ENCODE measurements around the gene SDF2L1. TPM values are rescaled to one million over a fixed set of nuclear protein-coding genes. Genes with fewer than 3 reads are reported as not detected.
A peak's percentile ranks its signal among the peaks of the same experiment; 100 is the strongest.

The SDF2L1 gene
- total and polyA plus RNA-seq, 10 of the 15 experiments (the other 5 are each of a cell fraction or from before 2014, with no cell fraction given): 3.0 to 214 (median 55.5) TPM

DNA sequence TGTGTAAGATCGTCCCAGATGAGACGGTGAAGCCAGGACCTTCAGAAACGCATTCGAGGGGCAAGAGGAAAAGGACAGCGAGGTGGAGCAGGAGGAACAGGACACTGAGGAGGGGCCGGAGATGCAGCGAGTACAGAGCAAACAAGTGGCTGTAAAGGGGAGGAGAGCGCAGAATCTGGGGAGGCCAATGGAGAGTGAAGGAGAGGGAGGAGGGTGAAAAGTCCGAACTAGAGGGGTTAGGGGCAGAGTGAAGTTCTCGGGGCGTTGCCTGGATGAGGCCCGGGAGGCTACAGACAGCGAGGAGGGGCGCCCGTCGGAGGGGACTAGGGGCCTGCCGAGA is 14.9 kb downstream of the SDF2L1 start:
- Histone ChIP-seq H3K4me3 (peak overlapping the region; percentile 75; the same call in 1 of the 2 replicates), H3K27ac (ENCODE audit: control insufficient read depth, insufficient read depth) (no peak overlapping the region), H3K4me2 (ENCODE audit: control insufficient read depth, insufficient read depth) (peak overlapping the region; percentile 93), H4K20me1 (ENCODE audit: control insufficient read depth, insufficient read depth) (no peaks in the 10 kb centered on the region), H3K79me2 (ENCODE audit: control insufficient read depth, insufficient read depth, low read length) (peaks cover 6% of the 10 kb centered on the region), H3K9me3 (replicated peaks; ENCODE audit: control insufficient read depth, insufficient read depth, low read length) (no peaks in the 10 kb centered on the region), H2AFZ (ENCODE audit: control insufficient read depth, low read depth, low read length) (peak overlapping the region; percentile 84; the same call in 1 of the 2 replicates), H3K36me3 (ENCODE audit: control insufficient read depth in 2 of 2, insufficient read depth in 2 of 2, low read length in 1 of 2) (peaks cover 0 to 3% of the 10 kb centered on the region in 2 experiments; a peak in 2 of 4 replicates), H3K4me1 (ENCODE audit: control insufficient read depth, insufficient read depth, low read length) (no peaks in the 10 kb centered on the region; the same call in 1 of the 2 replicates), H3K27me3 (replicated peaks in 1 of 2; ENCODE audit: control insufficient read depth in 2 of 2, insufficient read depth in 2 of 2, low read length in 1 of 2) (no peaks in the 10 kb centered on the region), H3K9ac (ENCODE audit: control insufficient read depth, insufficient read depth, low read length) (no peak overlapping the region)
- FAIRE-seq (no peak), ATAC-seq (no peak), DNase-seq (ENCODE audit: low read depth, low spot score) (no peak)
- RAD21 ChIA-PET (ENCODE audit: unreplicated experiment): interaction anchor here (1.5 kb wide), 1 partner anchor 15 kb away, joined by 4 read pairs; the partner anchor contains the start of gene SDF2L1
- intact Hi-C loops (cut with micrococcal nuclease; ENCODE audit: unreplicated experiment) (no loop called here), in situ Hi-C loops (cut with MboI) (no loop called here)
- WGBS (ENCODE audit: insufficient coverage, insufficient replicate concordance, low lambda C conversion rate, missing lambda C conversion rate): 58% methylated on average over 17 of the region's 17 CpGs
- CTCF ChIA-PET: interaction anchor here (1.0 to 1.7 kb wide), 4 partner anchors 10 to 28 kb away, joined by 3 to 10 read pairs (median 4); partner anchors contain the start of gene SDF2L1
- POLR2A ChIA-PET: no interaction called here
- no TSS peak for BruUV-seq (replicated peaks)
- TF ChIP-seq RBBP5 (conservative IDR thresholded peaks at IDR 0.05) (no peak), BACH1 (IDR thresholded peaks at IDR 0.05; ENCODE audit: borderline replicate concordance) (no peak), EGR1 (IDR thresholded peaks at IDR 0.05; ENCODE audit: borderline replicate concordance in 1 of 2, low read depth in 2 of 2, low read length in 2 of 2) (no peak), ZNF384 (IDR thresholded peaks at IDR 0.05; ENCODE audit: borderline replicate concordance, low read depth, low read length) (no peak), KLF5 (IDR thresholded peaks at IDR 0.05; ENCODE audit: partially characterized antibody) (no peak), KAT2A (conservative IDR thresholded peaks at IDR 0.05; ENCODE audit: control insufficient read depth, low read depth, low read length) (no peak), FOXM1 (IDR thresholded peaks at IDR 0.05; ENCODE audit: low read depth, low read length) (no peak), DPF2 (IDR thresholded peaks at IDR 0.05) (no peak), NBN (IDR thresholded peaks at IDR 0.05) (0 out of 2 replicates have a peak, but pooled peaks have one; percentile 8), SP1 (IDR thresholded peaks at IDR 0.05; ENCODE audit: low read depth, low read length) (no peak), HDGF (IDR thresholded peaks at IDR 0.05) (peak; percentile 76; the same call in 1 of the 2 replicates), ZBED1 (IDR thresholded peaks at IDR 0.05; ENCODE audit: borderline replicate concordance) (no peak)
- TF ChIP-seq, protein P1, sequence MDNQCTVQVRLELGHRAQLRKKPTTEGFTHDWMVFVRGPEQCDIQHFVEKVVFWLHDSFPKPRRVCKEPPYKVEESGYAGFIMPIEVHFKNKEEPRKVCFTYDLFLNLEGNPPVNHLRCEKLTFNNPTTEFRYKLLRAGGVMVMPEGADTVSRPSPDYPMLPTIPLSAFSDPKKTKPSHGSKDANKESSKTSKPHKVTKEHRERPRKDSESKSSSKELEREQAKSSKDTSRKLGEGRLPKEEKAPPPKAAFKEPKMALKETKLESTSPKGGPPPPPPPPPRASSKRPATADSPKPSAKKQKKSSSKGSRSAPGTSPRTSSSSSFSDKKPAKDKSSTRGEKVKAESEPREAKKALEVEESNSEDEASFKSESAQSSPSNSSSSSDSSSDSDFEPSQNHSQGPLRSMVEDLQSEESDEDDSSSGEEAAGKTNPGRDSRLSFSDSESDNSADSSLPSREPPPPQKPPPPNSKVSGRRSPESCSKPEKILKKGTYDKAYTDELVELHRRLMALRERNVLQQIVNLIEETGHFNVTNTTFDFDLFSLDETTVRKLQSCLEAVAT (IDR thresholded peaks at IDR 0.05): peak; percentile 46
- TF ChIP-seq, protein P2, sequence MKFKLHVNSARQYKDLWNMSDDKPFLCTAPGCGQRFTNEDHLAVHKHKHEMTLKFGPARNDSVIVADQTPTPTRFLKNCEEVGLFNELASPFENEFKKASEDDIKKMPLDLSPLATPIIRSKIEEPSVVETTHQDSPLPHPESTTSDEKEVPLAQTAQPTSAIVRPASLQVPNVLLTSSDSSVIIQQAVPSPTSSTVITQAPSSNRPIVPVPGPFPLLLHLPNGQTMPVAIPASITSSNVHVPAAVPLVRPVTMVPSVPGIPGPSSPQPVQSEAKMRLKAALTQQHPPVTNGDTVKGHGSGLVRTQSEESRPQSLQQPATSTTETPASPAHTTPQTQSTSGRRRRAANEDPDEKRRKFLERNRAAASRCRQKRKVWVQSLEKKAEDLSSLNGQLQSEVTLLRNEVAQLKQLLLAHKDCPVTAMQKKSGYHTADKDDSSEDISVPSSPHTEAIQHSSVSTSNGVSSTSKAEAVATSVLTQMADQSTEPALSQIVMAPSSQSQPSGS (IDR thresholded peaks at IDR 0.05; ENCODE audit: low read length): no peak
- TF ChIP-seq, protein P3, sequence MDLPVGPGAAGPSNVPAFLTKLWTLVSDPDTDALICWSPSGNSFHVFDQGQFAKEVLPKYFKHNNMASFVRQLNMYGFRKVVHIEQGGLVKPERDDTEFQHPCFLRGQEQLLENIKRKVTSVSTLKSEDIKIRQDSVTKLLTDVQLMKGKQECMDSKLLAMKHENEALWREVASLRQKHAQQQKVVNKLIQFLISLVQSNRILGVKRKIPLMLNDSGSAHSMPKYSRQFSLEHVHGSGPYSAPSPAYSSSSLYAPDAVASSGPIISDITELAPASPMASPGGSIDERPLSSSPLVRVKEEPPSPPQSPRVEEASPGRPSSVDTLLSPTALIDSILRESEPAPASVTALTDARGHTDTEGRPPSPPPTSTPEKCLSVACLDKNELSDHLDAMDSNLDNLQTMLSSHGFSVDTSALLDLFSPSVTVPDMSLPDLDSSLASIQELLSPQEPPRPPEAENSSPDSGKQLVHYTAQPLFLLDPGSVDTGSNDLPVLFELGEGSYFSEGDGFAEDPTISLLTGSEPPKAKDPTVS (IDR thresholded peaks at IDR 0.05; ENCODE audit: low read depth, low read length): no peak
- TF ChIP-seq, protein P4, sequence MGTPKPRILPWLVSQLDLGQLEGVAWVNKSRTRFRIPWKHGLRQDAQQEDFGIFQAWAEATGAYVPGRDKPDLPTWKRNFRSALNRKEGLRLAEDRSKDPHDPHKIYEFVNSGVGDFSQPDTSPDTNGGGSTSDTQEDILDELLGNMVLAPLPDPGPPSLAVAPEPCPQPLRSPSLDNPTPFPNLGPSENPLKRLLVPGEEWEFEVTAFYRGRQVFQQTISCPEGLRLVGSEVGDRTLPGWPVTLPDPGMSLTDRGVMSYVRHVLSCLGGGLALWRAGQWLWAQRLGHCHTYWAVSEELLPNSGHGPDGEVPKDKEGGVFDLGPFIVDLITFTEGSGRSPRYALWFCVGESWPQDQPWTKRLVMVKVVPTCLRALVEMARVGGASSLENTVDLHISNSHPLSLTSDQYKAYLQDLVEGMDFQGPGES (IDR thresholded peaks at IDR 0.05): no peak
- TF ChIP-seq, protein P5, sequence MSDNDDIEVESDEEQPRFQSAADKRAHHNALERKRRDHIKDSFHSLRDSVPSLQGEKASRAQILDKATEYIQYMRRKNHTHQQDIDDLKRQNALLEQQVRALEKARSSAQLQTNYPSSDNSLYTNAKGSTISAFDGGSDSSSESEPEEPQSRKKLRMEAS (IDR thresholded peaks at IDR 0.05; ENCODE audit: low read depth, low read length): no peak
- SMC1A ChIA-PET (ENCODE audit: uncharacterized antibody, unreplicated experiment): interaction anchor here (1.2 kb wide), 1 partner anchor 10 kb away, joined by 4 read pairs; no protein-coding TSS in a partner anchor

Data from GM12878 (cell line).